ENCODE data around the gene SOX14.

Gene SOX14

GRCh38 chr3:137764001-137764433, at the start of gene SOX14:
TSS of gene SOX14 (plus strand) at chr3:137764315. CDS start at chr3:137764785, 470 bp downstream.
- DNase-seq, result no peak

GRCh38 chr3:137714551-137714950, 49.6 kb upstream of the SOX14 start:
- no peak for DNase-seq

GRCh38 chr3:137724240-137724639, 39.9 kb upstream of the SOX14 start:
- no peak for DNase-seq

GRCh38 chr3:137737208-137737607, 26.9 kb upstream of the SOX14 start:
- DNase-seq, result no peak

GRCh38 chr3:137738710-137739109, 25.4 kb upstream of the SOX14 start:
- no peak for DNase-seq

GRCh38 chr3:137743608-137744007, 20.5 kb upstream of the SOX14 start:
- DNase-seq, result no peak

- DNase-seq, result no peak
These were observed 17.3 kb upstream of the SOX14 start for GRCh38 chr3:137746808-137747207.

- DNase-seq, result no peak
These were observed 4.6 kb upstream of the SOX14 start for GRCh38 chr3:137759505-137759904.

- no peak for DNase-seq
These were observed 3.6 kb upstream of the SOX14 start for GRCh38 chr3:137760341-137761098.

GRCh38 chr3:137761099-137761562, 3.0 kb upstream of the SOX14 start:
- no peak for DNase-seq

GRCh38 chr3:137761563-137762503, 2.3 kb upstream of the SOX14 start:
- no peak for DNase-seq

- DNase-seq, result no peak
These were observed 1.2 kb upstream of the SOX14 start for GRCh38 chr3:137762674-137763593.

GRCh38 chr3:137763594-137763938, 549 bp upstream of the SOX14 start:
- DNase-seq, result no peak

GRCh38 chr3:137764563-137765309, 621 bp downstream of the SOX14 start:
- no peak for DNase-seq

- no peak for DNase-seq
These were observed 1.4 kb downstream of the SOX14 start for GRCh38 chr3:137765310-137766033.

GRCh38 chr3:137766041-137766875, 2.1 kb downstream of the SOX14 start:
- DNase-seq, result no peak

GRCh38 chr3:137766876-137767537, 2.9 kb downstream of the SOX14 start:
- no peak for DNase-seq

GRCh38 chr3:137767538-137768360, 3.6 kb downstream of the SOX14 start:
- DNase-seq, result no peak
